GM21723 (cell line): Measurements from ENCODE around the gene FAM241A.
"Not testable (repeated sequence)": the region's sequence is repeated elsewhere in the genome, so short reads cannot be mapped to it uniquely, and the experiment has no call there.

Experiments
- ATAC-seq: cut with Tn5 transposase; IDR thresholded peaks from one replicate; pipeline ENCODE4 v1.9.1; 2021; ENCODE audit warnings: mild to moderate bottlenecking, moderate library complexity; ENCODE audit not compliant: unreplicated experiment

Gene FAM241A

DNA sequence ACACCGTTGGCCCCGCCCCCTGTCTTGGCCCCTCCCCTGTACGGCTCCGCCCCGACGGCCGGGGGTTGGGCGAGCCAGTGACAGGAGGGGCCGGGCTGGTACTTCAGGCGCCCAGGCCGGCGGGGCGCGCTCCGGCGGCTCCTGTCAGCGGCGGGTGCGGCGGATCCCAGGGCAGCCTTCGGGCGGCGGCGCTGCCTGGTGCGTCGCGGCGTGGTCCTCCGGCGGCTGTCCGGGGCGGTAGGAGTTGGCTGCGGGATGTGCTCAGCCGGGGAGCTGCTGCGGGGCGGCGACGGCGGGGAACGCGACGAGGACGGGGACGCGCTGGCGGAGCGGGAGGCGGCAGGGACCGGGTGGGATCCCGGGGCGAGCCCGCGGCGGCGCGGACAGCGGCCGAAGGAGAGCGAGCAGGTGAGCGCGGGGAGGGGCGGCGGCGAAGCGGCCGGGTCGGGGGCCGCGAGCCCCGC is at the start of gene FAM241A:
FAM241A (plus strand) TSS at position 129 of the 464 bp plus-strand sequence; CDS start at position 256, 127 bp downstream.
- peak; percentile 87 for ATAC-seq

DNA sequence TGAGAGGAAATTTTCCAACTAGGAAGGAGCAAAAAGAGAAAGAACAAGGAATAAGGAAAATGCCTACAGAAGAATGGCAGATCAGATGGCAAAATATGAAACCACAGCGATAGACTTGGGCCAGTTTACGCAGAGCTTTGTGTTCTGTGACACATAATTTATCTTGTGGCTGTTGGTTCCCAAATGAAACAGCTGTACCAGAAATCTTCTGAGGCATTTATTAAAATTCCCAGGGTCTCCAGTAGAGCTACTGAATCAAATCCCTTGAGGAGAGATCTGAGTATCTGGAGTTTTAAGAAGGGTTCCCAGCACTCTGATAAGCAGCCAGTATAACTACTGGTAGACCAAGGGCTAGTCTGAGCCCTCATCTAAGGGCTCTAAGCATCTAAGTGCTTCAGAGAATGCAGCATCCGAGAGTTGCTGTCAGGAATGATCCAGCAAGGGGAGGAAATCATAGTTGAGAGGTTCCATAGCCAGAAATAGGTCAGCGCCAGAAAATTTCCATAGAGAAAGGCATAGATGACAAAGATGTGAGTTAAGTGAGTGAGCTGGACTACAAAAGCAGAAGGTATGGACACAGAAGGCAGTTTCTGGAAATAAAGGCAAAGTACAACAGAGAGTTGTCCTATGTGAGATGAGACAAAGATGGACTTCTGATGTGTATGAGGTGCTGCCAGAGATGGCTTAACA is 46.3 kb upstream of the FAM241A start:
- ATAC-seq: no peak

DNA sequence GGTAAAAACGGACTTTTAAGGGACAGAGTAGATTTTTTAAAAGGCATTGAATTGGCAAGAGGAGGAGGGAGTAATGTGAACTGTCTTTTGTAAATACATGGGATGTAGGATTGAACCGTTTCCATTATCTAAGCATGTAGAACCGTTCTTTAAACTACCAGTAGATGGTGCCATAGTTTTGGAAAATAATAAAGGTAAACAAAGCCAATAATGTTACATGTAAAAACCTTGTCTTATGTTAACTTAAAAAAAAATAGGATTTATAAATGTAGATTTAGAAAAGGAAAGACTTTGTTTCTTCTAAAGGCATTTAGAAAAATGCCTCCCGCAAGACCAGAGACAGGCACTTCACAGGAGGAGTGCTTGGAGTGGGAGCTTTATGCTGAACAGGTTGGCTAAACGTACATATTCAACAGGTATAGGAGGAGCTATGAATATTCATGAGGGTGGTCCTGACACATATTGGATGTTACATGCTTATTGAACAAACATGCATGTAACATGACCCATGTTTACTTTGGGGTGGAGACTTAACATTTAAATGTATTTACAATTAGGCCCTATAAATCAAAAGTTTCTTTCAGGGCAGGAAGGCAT is 45.5 kb upstream of the FAM241A start:
- peak; percentile 87 for ATAC-seq

DNA sequence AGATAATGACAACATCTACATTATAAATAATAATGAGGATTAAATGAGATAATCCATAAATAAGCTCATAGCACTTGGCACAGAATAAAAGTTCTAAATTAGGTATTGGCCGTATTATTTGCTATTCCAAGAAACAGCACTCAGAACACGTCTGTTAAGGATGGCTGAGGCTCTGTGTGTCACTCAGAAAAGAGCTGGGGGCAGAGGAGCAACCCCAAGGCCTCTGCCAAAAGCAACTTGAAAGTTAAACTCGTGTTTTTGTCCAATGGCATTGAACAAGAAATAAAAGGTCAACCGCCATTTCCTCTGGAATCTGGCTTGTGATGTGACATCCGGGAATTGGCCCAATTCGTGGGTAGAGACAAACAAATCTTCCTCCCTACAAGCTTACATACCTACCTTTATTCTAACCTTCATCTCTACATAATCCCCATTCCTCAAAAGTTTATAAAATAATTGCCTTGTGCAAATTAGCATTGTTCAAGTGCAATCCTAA is 42.3 kb upstream of the FAM241A start:
- ATAC-seq: no peak

DNA sequence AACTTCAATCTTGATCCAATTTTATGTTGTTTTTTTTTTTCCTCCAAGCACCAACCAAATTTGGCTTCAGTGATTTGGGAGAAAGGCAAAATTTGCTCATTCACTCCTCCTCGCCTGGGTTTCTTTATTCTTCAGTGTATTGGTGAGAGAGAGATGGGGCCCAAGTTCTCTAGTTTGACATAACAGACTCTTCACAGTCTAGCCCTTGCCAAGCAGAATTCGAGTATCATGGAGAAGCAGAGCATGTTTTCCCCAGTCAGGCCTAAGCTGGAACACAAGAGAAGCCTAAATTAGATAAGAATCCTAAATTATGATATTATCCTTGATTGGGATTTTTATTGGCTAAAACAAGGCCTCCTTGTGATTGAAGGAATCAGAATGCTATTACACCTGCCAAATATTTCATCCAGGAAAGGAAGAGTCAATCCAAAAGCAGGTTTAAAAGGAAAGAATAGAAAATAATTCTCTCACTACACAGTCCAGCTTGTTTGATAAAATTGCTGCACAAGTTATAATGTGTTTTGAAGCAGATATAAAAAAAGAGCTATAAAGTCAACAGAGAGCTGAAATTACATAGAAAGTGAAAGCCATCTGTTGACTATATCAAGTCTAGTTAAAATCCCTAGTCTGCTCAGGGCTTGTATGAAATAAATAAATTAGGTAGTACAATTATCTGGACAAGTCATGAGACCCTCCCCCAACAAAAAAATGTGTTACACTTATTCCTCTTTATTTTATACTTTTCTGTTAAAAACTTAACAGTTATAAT is 39.9 kb upstream of the FAM241A start:
- ATAC-seq: no peak

DNA sequence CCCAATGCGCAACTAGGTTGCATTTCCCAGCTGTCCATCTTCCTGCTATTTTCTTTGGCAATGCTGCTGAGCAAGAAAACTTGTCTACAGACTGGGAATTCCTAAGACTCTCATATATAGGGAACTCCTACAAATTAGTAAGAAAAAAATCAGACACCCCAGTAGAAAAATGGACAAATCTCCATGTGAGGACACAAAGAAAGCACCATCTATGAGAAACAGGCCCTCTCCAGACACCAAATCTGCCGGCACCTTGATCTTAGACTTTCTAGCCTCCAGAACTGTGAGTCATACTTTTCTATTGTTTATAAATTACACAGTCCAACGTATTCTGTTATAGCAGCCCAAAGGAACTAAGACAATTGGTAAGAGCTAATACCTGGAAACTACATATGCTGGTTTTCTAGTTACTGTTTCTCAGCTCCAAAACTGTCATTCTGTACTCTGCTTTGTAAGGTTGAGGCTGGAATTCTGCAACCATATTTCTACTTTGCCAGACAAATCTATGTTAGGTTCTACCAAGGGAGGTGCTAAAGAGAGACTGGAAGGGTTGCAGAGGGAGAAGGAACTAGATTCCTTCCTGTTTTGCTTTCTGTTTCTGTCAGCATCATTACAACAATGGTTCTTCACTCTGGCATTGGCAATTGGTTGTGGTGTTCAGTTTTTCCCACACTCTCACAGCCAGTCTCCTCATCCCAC is 35.7 kb upstream of the FAM241A start:
- ATAC-seq: peak; percentile 72

DNA sequence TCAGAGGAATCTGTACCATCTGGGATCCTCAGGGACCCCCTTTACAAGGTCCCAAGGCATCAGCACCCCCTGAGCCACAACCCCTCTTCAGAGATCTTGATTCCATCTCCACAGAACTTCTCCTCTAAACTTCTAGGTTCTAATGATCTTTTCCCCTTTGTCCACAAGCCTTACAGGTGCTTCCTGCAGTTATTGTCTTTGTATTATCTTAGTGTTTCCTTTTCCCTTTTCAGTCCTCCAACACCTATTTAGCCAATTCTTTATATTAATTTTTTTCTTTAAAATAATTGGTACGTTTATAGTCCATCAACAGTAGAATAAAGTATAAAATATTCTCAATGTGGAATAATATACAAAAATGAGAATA is 35.2 kb upstream of the FAM241A start:
- ATAC-seq: peak; percentile 12

DNA sequence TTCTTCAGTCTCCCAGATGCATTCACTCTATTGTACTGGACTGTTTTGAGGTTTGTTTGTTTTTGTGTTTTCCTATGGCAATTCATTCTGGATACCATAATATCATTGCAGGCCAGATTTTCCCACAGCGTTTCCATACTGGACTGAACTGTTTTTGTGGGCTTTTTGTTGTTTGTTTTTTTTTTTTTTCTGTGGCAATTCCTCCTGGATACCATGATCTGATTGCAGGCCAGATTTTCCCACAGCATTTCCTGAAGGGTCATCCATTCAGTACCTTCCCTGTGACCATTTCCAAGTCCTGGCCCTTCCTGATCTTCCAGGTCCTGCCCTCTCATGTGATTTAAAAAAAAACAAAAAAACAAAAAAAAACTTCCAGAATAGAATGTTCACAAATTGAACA is 33.9 kb upstream of the FAM241A start:
- no peak for ATAC-seq

DNA sequence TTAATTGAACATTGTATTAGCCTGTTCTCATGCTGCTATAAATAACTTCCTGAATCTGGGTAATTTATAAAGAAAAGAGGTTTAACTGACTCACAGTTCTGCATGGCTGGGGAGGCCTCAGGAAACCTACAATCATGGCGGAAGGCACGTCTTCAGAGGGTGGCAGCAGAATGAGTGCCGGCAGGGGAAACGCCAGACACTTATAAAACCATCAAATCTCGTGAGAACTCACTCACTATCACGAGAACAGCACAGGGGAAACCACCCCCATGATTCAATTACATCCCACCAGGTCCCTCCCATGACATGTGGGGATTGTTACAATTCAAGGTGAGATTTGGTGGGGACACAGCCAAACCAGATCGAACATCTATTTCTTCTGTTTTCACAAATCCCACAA is 33.2 kb upstream of the FAM241A start:
- ATAC-seq: not testable (repeated sequence)

DNA sequence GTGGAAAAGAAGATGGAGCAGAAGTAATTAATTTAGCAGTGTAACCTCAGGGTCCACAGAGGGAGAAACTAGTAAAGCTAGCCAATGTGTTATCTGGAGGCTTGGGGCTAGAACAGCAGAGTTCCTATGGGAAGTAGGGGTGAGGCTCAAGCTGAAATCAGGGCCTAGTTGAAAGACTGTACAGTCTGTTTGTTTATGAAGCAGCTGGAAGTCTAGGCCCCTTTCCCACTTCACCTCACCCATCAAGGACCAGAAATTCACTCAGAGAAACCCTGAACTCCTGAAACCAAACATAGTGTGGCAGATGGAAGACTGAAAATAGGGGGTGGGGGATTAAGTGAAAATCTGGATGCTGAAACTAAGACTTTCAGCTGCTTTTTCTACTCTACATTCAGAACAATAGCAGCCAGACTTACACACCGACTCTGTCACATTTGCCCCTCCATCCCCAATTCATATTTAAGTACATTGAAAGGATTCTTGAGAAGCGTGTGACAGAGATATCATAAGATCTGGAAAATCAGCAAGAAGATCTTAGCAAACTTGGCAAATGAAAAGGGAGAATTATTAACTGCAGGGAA is 32.6 kb upstream of the FAM241A start:
- ATAC-seq: no peak

DNA sequence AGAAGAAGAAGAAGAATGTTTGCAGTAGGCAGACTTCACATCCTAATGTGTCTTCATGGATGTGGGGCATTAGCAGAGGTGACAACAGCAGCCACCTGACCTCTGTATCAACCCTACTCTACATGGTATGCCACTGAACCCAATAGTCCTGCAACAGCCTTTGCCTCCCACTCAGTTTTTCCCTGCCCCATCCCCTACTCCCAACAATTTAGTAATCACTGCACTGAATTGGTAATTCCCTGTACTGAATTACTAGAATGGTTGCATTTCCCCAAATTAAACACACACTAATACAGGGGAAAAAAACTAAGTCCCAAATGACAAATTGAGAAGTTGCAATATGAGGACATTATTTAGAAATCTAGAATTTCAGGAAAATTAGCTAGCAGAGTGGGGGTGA is 31.4 kb upstream of the FAM241A start:
- no peak for ATAC-seq

DNA sequence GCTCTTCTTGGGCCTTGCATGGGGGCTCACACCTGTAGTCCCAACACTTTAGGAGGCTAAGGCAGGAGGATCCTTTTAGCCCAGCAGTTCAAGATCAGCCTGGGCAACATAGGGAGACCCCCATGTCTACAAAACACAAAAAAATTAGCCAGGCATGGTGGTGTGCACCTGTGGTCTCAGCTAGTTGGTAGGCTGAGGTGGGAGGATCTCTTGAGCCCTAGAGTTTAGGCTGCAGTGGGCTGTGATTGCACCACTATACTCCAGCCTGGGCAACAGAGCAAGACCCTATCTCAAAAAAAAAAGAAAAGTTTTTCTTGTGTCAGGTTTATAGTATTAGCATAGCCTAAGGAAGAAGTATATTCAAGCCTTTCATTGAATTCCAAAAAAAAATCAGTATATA is 30.8 kb upstream of the FAM241A start:
- no peak for ATAC-seq

DNA sequence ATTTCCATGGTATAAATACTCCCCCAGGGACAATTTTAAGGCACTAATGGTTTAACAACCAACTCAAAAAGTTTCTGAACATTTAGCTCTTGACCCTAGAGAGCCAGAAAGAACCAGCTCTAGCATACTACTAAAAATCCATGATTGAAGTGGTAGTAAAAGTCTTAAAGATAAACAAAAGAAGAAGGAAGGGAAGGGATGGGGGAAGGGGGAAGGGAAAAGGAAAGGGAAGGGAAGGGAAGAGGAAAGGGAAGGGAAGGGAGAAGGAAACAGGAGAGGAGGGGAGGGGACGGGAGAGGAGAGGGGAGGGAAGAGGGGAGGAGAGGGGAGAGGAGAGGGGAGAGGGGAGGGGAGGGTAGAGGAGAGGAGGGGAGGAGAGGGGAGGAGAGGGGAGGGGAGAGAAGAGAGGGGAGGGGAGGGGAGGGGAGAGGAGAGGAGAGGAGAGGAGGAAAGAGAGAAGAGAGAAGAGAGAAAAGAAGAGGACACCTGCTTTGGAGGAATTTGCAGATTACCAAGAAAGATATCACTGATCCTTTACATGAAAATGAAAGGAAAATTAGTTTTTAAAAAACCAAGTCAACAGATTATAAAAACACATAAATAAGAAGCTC is 26.4 kb upstream of the FAM241A start:
- ATAC-seq: no peak

DNA sequence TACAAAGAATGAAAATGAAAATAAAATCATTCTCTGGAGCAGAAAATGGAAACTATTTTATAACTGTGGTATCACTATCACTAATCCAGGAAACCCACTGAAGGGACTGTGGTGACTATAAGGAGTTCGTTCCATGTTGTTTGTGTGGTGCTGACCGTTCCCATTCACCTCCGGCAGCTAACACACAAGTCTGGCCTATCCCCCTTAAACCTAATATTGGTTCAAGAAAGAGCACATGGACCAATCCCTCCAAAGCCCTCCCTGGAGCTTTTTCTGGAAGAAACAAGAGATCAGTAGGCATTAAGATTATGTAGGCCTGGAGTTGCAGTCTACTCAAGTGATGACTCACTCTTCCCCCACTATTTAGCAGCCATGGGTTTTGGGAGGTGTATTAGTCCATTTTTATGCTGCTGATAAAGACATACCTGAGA is 25.9 kb upstream of the FAM241A start:
- ATAC-seq: peak; percentile 89

DNA sequence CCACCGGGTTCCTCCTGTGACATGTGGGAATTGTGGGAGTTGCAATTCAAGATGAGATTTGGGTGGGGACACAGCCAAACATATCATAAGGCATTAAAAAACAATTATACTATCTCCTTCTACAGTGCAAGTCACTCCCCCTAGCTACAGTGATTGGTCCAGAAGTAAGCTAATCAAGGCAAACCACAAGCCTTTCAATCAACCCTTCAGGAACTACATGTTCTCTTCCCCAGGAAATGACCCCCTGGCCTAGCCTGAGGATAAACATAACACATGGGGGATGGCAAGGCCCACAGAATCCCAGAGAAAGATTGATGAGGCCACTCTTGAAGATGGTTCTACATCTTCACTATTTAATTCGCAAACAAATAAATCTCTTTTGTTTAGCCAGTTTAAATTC is 25.2 kb upstream of the FAM241A start:
- no peak for ATAC-seq

DNA sequence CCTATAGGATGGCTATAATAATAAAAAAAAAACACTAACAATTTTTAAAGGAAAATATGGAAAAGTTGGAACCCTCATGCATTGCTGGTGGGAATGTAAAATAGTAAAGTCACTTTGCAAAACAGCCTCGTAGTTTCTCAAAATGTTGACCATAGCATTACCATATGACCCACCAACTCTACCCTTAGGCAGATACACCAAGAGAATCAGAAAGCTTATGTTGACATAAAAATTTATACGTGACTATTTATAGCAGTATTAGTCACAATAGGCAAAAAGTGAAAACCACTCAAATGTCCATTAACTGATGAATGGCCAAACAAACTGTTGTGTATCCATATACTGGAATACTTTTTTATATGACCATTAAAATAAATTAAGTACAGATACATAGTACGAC is 19.8 kb upstream of the FAM241A start:
- no peak for ATAC-seq

DNA sequence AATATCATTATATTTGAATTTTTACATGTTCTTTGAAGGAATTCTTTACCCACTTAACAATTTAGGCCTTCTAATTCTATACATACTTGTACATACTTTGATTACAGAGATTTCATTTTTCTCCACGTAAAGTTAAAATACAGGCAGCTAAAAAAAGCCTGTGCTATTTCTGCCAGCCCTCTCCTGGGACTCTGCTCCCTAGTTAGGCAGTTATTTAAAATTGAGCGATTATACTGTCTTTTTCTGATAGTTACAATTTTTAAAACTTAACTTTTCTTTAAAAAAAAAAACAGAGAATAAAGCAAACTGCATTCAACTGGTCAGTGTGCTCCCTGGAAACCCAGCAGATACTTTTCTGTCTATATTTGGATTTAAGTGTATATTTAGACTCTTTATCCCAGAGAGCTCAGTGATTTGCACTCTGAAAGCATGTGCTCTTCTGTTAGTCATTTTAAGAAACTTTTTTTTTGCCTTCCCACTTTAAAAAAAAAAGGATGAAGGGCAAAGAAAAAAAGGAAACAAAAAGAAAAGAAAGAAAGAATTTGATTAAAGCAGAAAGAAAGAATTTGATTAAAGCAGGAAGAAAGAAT is 18.1 kb upstream of the FAM241A start:
- no peak for ATAC-seq

DNA sequence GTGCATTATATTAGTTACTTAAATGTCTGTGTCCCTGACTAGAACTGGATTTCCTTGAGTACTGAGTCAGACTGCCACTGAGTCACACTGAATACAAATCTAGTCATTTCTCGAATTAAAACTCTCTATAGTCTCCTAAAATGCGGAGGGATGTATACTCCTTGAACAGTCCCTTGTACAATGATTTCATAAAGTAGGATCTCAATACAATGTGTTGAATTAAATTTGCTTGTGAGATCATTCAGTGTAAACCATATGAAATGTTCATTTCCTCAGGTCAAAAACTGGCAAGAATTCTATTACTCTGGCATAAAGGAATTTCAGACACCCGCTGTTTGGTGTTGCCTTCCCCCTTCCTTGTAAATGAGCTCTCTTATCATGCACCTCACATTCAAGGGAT is 17.5 kb upstream of the FAM241A start:
- ATAC-seq: no peak

DNA sequence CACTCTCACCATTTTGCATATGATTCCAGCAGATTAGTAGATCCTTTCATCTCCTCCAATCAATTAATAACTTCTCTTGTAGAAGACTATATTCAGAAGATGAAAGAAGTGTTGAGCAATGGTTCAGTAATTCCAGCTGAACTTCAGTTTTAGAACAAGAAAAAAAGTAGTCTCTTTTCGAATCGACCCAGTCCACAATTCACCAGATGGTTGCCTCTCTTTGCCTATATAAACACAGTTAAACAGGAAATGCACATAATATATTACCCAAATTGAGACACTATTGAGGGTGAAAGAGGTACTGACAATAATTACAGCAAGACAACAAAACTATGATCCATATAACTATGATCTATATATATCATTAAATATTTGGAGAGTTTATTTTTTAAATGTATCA is 16.8 kb upstream of the FAM241A start:
- ATAC-seq: no peak

DNA sequence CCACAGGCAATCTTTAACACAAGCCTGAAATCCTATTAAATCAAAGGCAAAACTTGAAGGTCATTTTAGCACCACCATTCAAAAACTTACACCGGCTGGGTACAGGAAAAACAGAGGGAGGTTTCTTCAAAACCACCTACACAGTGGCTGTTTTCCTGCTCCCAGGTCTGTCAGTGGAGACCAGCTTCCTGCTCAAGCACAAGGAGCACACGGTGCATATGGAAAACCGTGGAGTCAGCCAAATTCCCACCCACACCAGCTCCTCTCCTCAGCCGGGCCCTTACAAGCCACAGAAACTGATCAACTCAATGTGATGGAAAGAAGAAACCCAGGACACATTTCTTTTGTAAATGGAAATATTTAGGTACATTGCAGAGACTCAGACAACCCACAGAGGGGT is 14.3 kb upstream of the FAM241A start:
- no peak for ATAC-seq
